SK-N-MC (cell line): Measurements from ENCODE around the gene TCEAL7.

Experiments
- DNase-seq: peaks from one replicate; pipeline ENCODE4 v3.0.0-alpha.2; 2011; ENCODE audit warnings: low read depth, low spot score
- H3K27ac ChIP-seq: fragments of 200-600 bp; sonication (generic); 2 replicates; pipeline ENCODE4 v1.5.1; 2016; ENCODE audit warnings: mixed run types
- H3K36me3 ChIP-seq: fragments of 200-600 bp; sonication (generic); 2 replicates; pipeline ENCODE4 v1.6.1; 2017; ENCODE audit warnings: antibody characterized with exemption, low read length, mixed read lengths; ENCODE audit not compliant: insufficient read depth
- H3K4me3 ChIP-seq: fragments of 200-600 bp; sonication (generic); 2 replicates; pipeline ENCODE4 v1.5.1; 2016
- H3K9ac ChIP-seq: fragments of 200-600 bp; sonication (generic); 2 replicates; pipeline ENCODE4 v1.8.0; 2017; ENCODE audit warnings: mixed run types, mixed read lengths; ENCODE audit not compliant: insufficient read length
- H3K9me3 ChIP-seq: fragments of 200-600 bp; sonication (generic); 2 replicates; pipeline ENCODE4 v1.6.1; 2017; ENCODE audit warnings: low read depth, mild to moderate bottlenecking, antibody characterized with exemption, low read length, moderate library complexity, mixed read lengths
- EZH2 ChIP-seq: fragments of 200-600 bp; sonication (generic); IDR thresholded peaks from one replicate; pipeline ENCODE4 v1.6.1; 2017; ENCODE audit warnings: antibody characterized with exemption
- FOXP2 ChIP-seq: optimal IDR thresholded peaks from 2 replicates; pipeline ENCODE3; 2011; ENCODE audit warnings: mild to moderate bottlenecking, moderate library complexity; ENCODE audit not compliant: insufficient read depth; ENCODE audit errors: extremely low read length, control extremely low read depth
- POLR2AphosphoS5 ChIP-seq: IDR thresholded peaks from 2 replicates; pipeline ENCODE4 v1.6.1; 2012; ENCODE audit warnings: mild to moderate bottlenecking, low read depth, low read length, borderline replicate concordance

Gene TCEAL7

GRCh38 chrX:103376118-103376978, 46.3 kb downstream of the TCEAL7 start, which contains the start of gene BEX3:
TSS of gene BEX3 (plus strand) at chrX:103376538. CDS start at chrX:103377522, 984 bp downstream.
- peak within 1 kb of the TSS; percentile 80 for H3K4me3 ChIP-seq
- TF ChIP-seq FOXP2 (peak; percentile 46), EZH2 (no peak), POLR2AphosphoS5 (peak; percentile 75; the same call in 1 of the 2 replicates)
- H3K9me3 ChIP-seq, result no peaks in the 10 kb centered on the region
- peak within 1 kb of the TSS; percentile 81 for H3K9ac ChIP-seq
- H3K36me3 ChIP-seq, result peaks cover 26% of the 10 kb centered on the region
- H3K27ac ChIP-seq, result peak within 1 kb of the TSS; percentile 78
- no peak for DNase-seq

GRCh38 chrX:103376979-103377324, 46.9 kb downstream of the TCEAL7 start:
- Histone ChIP-seq H3K4me3 (peak overlapping the region; percentile 80), H3K9ac (peak overlapping the region; percentile 65)

GRCh38 chrX:103378990-103379389, 49.0 kb downstream of the TCEAL7 start:
- H3K4me3 ChIP-seq, result no peak overlapping the region
- peaks cover 26% of the 10 kb centered on the region for H3K36me3 ChIP-seq
- no peak overlapping the region for H3K27ac ChIP-seq
- TF ChIP-seq POLR2AphosphoS5, result no peak
- TF ChIP-seq EZH2, result no peak
- no peak for TF ChIP-seq FOXP2
- DNase-seq, result no peak
- H3K9ac ChIP-seq, result no peak overlapping the region
- H3K9me3 ChIP-seq, result no peaks in the 10 kb centered on the region

More at GRCh38 chrX:103376979-103377324, 46.9 kb downstream of the TCEAL7 start:
- TF ChIP-seq POLR2AphosphoS5, result no peak
- TF ChIP-seq FOXP2, result no peak
- no peak for TF ChIP-seq EZH2
- no peak for DNase-seq
- Histone ChIP-seq H3K27ac (peak overlapping the region; percentile 34; the same call in 1 of the 2 replicates), H3K36me3 (peaks cover 26% of the 10 kb centered on the region), H3K9me3 (no peaks in the 10 kb centered on the region)
